Measurements from ENCODE around the gene HAAO. TPM values are rescaled to one million over a fixed set of nuclear protein-coding genes. Genes with fewer than 3 reads are reported as not detected.
A peak's percentile ranks its signal among the peaks of the same experiment; 100 is the strongest.

HAAO gene
- total and polyA plus RNA-seq, 2 of the 13 experiments (the other 11 are each of a cell fraction or from before 2014, with no cell fraction given): 36.1 to 42.7 TPM

- no peak for FAIRE-seq
- Histone ChIP-seq H2AFZ (ENCODE audit: low read length) (no peak overlapping the region), H4K20me1 (ENCODE audit: insufficient read depth, low read length) (no peaks in the 10 kb centered on the region), H3K27ac (ENCODE audit: extremely low read length, insufficient read depth, low read length) (peak overlapping the region; percentile 28), H3K36me3 (replicated peaks in 1 of 2; ENCODE audit: control insufficient read depth in 1 of 2, insufficient read depth in 2 of 2, low read length in 2 of 2) (peaks cover 3% of the 10 kb centered on the region in 2 experiments; a peak in 1 of 5 replicates), H3K79me2 (ENCODE audit: insufficient read depth, low read length) (peaks cover 43% of the 10 kb centered on the region), H3K9ac (ENCODE audit: insufficient read depth, low read depth, low read length) (no peak overlapping the region), H3K4me3 (replicated peaks in 1 of 3; ENCODE audit: insufficient read depth in 1 of 3, low read depth in 2 of 3, low read length in 3 of 3) (no peak overlapping the region), H3K4me2 (ENCODE audit: low read depth, low read length) (no peak overlapping the region), H3K27me3 (ENCODE audit: control insufficient read depth in 1 of 2, insufficient read depth in 2 of 2, low read length in 2 of 2) (no peaks in the 10 kb centered on the region; a peak in 1 of 5 replicates), H3K9me3 (ENCODE audit: low read length) (no peaks in the 10 kb centered on the region), H3K4me1 (ENCODE audit: insufficient read depth, low read length) (peaks cover 34% of the 10 kb centered on the region)
- DNase-seq (ENCODE audit: low spot score): no peak
- in situ Hi-C loops (cut with HindIII; ENCODE audit: extremely low pct_ligation_motif_present, low pct_unique_long_range_greater_than_20kb): no loop called here
- no peak for ATAC-seq
- TF ChIP-seq CCDC6 (CRISPR knock-in tag; IDR thresholded peaks at IDR 0.05) (no peak), TFAP4 (IDR thresholded peaks at IDR 0.05; ENCODE audit: borderline replicate concordance, low read depth) (0 out of 2 replicates have a peak, but pooled peaks have one; percentile 14), ZBTB1 (CRISPR knock-in tag; IDR thresholded peaks at IDR 0.05; ENCODE audit: borderline replicate concordance) (no peak), RBFOX2 (IDR thresholded peaks at IDR 0.05; ENCODE audit: low read depth, low read length) (peak; percentile 62)
- TF ChIP-seq, protein P1, sequence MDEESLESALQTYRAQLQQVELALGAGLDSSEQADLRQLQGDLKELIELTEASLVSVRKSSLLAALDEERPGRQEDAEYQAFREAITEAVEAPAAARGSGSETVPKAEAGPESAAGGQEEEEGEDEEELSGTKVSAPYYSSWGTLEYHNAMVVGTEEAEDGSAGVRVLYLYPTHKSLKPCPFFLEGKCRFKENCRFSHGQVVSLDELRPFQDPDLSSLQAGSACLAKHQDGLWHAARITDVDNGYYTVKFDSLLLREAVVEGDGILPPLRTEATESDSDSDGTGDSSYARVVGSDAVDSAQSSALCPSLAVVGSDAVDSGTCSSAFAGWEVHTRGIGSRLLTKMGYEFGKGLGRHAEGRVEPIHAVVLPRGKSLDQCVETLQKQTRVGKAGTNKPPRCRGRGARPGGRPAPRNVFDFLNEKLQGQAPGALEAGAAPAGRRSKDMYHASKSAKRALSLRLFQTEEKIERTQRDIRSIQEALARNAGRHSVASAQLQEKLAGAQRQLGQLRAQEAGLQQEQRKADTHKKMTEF (CRISPR knock-in tag; IDR thresholded peaks at IDR 0.05): 0 out of 2 replicates have a peak, but pooled peaks have one; percentile 11
- intact Hi-C loops (cut with micrococcal nuclease; ENCODE audit: unreplicated experiment): no loop called here
- BruUV-seq (replicated peaks): no TSS peak
- CTCF ChIA-PET (ENCODE audit: low intra/inter-chr PET ratio, low total read pairs): no interaction called here
- POLR2A ChIA-PET: interaction anchor here (1.0 to 9.3 kb wide), 5 partner anchors 8 to 1185 kb away, joined by 3 to 287 read pairs (median 13); no protein-coding TSS in a partner anchor
- 82% methylated on average over 7 of the region's 7 CpGs for WGBS (ENCODE audit: low lambda C conversion rate)
Measured at GRCh38 chr2:42796427-42797248, 4.3 kb upstream of the HAAO start.
